ENCODE data around the gene CALN1. TPM values are rescaled to one million over a fixed set of nuclear protein-coding genes. Genes with fewer than 3 reads are reported as not detected.
A peak's percentile ranks its signal among the peaks of the same experiment; 100 is the strongest.

The CALN1 gene
- total and polyA plus RNA-seq, 7 donors, result under 0.01 TPM; not detected in 5

DNA sequence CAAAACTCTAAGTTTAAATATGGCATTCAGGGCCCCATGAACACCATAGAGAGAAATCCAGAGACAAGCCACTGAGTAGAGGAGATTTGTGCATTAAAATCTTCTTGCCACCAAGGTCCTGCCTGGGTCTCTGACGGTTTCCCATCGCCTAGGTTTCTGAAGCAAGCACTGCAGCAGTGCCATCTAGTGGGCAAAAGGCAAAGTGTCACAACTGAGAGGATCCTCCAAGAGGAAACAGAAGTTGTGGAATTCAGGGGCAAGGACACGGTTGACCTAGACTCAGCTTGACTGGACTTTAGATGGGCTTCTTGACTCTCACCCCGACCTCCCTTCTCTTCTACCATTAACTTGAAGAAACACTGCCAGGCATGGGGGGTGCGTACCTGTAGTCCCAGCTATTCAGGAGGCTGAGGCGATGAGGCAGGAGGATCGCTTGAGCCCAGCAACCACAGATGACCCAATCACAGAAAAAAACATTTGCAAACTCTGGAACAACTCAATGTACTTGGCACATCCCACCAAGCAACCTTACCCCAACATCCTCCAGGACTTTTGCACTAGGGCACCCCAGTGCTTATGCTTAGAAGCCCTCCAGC, 676.1 kb downstream of the CALN1 start:
- TF ChIP-seq POLR2AphosphoS5 (IDR thresholded peaks at IDR 0.05), result no peak
- TF ChIP-seq, protein P1, sequence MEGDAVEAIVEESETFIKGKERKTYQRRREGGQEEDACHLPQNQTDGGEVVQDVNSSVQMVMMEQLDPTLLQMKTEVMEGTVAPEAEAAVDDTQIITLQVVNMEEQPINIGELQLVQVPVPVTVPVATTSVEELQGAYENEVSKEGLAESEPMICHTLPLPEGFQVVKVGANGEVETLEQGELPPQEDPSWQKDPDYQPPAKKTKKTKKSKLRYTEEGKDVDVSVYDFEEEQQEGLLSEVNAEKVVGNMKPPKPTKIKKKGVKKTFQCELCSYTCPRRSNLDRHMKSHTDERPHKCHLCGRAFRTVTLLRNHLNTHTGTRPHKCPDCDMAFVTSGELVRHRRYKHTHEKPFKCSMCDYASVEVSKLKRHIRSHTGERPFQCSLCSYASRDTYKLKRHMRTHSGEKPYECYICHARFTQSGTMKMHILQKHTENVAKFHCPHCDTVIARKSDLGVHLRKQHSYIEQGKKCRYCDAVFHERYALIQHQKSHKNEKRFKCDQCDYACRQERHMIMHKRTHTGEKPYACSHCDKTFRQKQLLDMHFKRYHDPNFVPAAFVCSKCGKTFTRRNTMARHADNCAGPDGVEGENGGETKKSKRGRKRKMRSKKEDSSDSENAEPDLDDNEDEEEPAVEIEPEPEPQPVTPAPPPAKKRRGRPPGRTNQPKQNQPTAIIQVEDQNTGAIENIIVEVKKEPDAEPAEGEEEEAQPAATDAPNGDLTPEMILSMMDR (IDR thresholded peaks at IDR 0.05), result peak; percentile 42 to 83 (median 67)
- Histone ChIP-seq H3K27ac (no peak overlapping the region), H3K4me1 (peaks cover 0 to 6% (median 5%) of the 10 kb centered on the region in 4 donors), H3K4me3 (no peak overlapping the region), H3K27me3 (no peaks in the 10 kb centered on the region), H3K9me3 (no peaks in the 10 kb centered on the region), H3K36me3 (no peaks in the 10 kb centered on the region)
- DNase-seq, result no peak
- intact Hi-C loops (cut with DNase I), result loop anchor here (1.0 to 10.0 kb wide), 2 partner anchors 501 to 907 kb away; no protein-coding TSS in a partner anchor
- WGBS, 2 donors, result 38 to 41% methylated on average over 7 of the region's 7 CpGs

DNA sequence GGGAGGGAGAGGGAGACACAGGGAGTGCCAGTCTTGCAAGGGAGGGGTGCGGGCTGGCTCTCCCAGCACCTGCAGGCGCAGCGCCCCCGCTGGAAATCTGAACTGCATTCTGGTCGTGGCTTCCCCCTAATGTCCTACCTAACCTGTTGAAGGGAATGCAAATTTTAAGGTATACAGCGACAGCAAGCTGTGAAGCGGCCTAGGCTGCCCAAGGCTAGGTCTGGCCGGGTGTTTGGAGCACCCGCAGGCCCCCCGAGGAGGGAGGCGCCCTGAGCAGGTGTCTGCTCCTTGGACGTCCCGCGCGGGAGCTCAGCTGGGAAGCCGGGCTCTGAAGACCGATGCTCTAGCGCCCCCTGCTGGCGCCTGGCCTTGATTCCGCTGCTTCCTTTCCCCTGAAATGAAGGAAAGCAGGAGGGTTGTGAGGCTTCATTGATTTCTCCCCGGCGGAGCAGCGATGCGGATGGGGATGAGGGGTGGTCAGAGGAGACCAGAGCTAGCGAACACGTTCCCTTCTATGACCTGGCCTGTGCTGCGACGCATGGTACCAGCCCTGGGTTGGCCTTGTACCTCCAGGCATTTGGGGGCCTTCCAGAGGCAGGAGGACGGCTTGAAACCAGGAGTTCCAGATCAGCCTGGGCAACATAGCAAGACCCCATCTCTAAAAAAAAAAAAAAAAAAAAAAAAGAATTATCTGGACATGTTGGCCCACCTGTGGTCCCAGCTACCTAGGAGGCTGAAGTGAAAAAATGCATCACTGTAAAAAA, 678.8 kb downstream of the CALN1 start:
- Histone ChIP-seq H3K4me3 (peak overlapping the region in 3 of 4 donors; percentile 16 to 33 (median 17)), H3K27ac (no peak overlapping the region), H3K9me3 (no peaks in the 10 kb centered on the region), H3K36me3 (no peaks in the 10 kb centered on the region), H3K4me1 (peaks cover 0 to 6% (median 5%) of the 10 kb centered on the region in 4 donors), H3K27me3 (no peaks in the 10 kb centered on the region)
- intact Hi-C loops (cut with DNase I), result loop anchor here (1.0 to 10.0 kb wide), 4 partner anchors 498 to 904 kb away; no protein-coding TSS in a partner anchor
- peak; percentile 86 for DNase-seq
- TF ChIP-seq, protein P1 (IDR thresholded peaks at IDR 0.05), result peak; percentile 68 to 90 (median 85)
- TF ChIP-seq EP300 (IDR thresholded peaks at IDR 0.05), result no peak
- 5 to 6% methylated on average over 29 of the region's 29 CpGs for WGBS, 2 donors

DNA sequence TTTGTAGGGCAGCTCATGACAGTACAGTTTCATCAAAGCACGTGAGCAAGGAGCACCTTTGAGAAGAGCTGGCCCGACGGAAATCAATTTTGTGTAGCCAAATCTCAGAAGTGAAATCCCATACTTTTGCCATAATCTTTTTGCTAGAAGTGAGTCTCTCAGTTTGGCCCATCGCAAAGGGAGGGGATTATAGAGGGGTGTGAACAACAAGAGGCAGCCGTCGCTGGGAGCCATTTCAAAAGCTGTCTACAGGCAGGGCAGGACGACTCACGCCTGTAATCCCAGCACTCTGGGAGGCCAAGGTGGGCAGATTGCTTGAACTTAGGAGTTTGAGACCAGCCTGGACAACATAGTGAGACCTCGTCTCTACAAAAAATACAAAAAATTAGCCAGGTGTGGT, 680.4 kb downstream of the CALN1 start:
- WGBS, 2 donors, result 89% methylated on average over 9 of the region's 9 CpGs
- intact Hi-C loops (cut with DNase I), result loop anchor here (2.0 to 10.0 kb wide), 3 partner anchors 497 to 903 kb away; no protein-coding TSS in a partner anchor
- H3K27me3 ChIP-seq, result no peaks in the 10 kb centered on the region
- no peak for TF ChIP-seq POLR2A (IDR thresholded peaks at IDR 0.05)
- TF ChIP-seq, protein P1 (IDR thresholded peaks at IDR 0.05), result no peak
- no peak for TF ChIP-seq EP300 (IDR thresholded peaks at IDR 0.05)
- TF ChIP-seq POLR2AphosphoS5 (IDR thresholded peaks at IDR 0.05), result no peak
- no peak overlapping the region for H3K27ac ChIP-seq
- DNase-seq, result no peak
- H3K9me3 ChIP-seq, result no peaks in the 10 kb centered on the region
- no peak overlapping the region for H3K4me3 ChIP-seq
- peaks cover 0 to 6% (median 5%) of the 10 kb centered on the region in 4 donors for H3K4me1 ChIP-seq
- no peaks in the 10 kb centered on the region for H3K36me3 ChIP-seq

Small RNA genes lying within 50 kb of the gene (small RNA-seq; reads per million reads assigned to genes)
- gene AC005011.1 (0 reads per million in 3 donors), gene RNA5SP232 (0 to 0.06 (median 0) reads per million in 3 donors)
